GM06990 (cell line): ENCODE data around the gene SH3TC1.

Source experiments
- DNase-seq: peaks from one replicate; pipeline ENCODE4 v3.0.0-alpha.2; 2011; ENCODE audit not compliant: insufficient read length; ENCODE audit errors: extremely low read depth
- H3K27me3 ChIP-seq: replicated peaks from 2 replicates; pipeline ENCODE4 v1.6.0; 2011; ENCODE audit warnings: low read length; ENCODE audit not compliant: control insufficient read depth, insufficient read depth
- H3K36me3 ChIP-seq: 2 replicates; pipeline ENCODE4 v1.5.1; 2011; ENCODE audit warnings: low read length; ENCODE audit not compliant: control insufficient read depth, insufficient read depth
- H3K4me3 ChIP-seq: replicated peaks from 2 replicates; pipeline ENCODE4 v1.5.1; 2011; ENCODE audit warnings: low read depth, mild to moderate bottlenecking, control low read depth, low read length
- TF ChIP-seq, protein P1 (sequence below): IDR thresholded peaks from 2 replicates; pipeline ENCODE4 v1.5.1; 2011; ENCODE audit warnings: low read length, control low read depth, mild to moderate bottlenecking, inconsistent platforms; ENCODE audit not compliant: insufficient read depth, poor library complexity, severe bottlenecking

SH3TC1 gene

DNA sequence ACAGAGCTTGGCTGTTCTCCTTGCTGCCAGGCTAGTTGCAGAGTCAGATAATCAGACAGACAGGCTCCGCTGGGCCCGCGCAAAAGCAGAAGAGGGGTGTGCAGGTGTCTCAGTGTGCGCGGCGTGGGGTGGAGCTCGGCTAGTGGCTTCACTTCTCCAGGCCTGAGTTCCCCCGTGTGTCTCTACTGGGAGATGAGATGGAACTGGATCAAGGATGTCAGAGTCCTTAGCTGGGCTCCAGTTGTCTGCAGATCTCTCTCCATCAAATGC is 91.5 kb downstream of the SH3TC1 start:
- peaks cover 1% of the 10 kb centered on the region; the same call in 1 of the 2 replicates for H3K27me3 ChIP-seq
- H3K4me3 ChIP-seq: no peak overlapping the region
- H3K36me3 ChIP-seq: no peaks in the 10 kb centered on the region
- no peak for DNase-seq
- TF ChIP-seq, protein P1, sequence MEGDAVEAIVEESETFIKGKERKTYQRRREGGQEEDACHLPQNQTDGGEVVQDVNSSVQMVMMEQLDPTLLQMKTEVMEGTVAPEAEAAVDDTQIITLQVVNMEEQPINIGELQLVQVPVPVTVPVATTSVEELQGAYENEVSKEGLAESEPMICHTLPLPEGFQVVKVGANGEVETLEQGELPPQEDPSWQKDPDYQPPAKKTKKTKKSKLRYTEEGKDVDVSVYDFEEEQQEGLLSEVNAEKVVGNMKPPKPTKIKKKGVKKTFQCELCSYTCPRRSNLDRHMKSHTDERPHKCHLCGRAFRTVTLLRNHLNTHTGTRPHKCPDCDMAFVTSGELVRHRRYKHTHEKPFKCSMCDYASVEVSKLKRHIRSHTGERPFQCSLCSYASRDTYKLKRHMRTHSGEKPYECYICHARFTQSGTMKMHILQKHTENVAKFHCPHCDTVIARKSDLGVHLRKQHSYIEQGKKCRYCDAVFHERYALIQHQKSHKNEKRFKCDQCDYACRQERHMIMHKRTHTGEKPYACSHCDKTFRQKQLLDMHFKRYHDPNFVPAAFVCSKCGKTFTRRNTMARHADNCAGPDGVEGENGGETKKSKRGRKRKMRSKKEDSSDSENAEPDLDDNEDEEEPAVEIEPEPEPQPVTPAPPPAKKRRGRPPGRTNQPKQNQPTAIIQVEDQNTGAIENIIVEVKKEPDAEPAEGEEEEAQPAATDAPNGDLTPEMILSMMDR: no peak
